Hepatocyte (in vitro differentiated cells): Measurements from ENCODE around the gene GABRQ.
A peak's percentile ranks its signal among the peaks of the same experiment; 100 is the strongest.

ENCODE experiments used
- EZH2 ChIP-seq: fragments of 200-600 bp; sonication (generic); IDR thresholded peaks from 2 replicates; pipeline ENCODE4 v1.6.1; 2016; ENCODE audit warnings: antibody characterized with exemption, mild to moderate bottlenecking, borderline replicate concordance
- EZH2phosphoT487 ChIP-seq: fragments of 200-600 bp; sonication (generic); IDR thresholded peaks from one replicate; pipeline ENCODE4 v1.6.1; 2018; ENCODE audit warnings: antibody characterized with exemption, mild to moderate bottlenecking, low read depth, moderate library complexity; ENCODE audit not compliant: unreplicated experiment, severe bottlenecking
- TF ChIP-seq, protein P1 (sequence below): fragments of 200-600 bp; sonication (generic); IDR thresholded peaks from 2 replicates; pipeline ENCODE4 v1.5.1; 2016; ENCODE audit warnings: antibody characterized with exemption, mild to moderate bottlenecking; ENCODE audit not compliant: poor library complexity

DNA sequence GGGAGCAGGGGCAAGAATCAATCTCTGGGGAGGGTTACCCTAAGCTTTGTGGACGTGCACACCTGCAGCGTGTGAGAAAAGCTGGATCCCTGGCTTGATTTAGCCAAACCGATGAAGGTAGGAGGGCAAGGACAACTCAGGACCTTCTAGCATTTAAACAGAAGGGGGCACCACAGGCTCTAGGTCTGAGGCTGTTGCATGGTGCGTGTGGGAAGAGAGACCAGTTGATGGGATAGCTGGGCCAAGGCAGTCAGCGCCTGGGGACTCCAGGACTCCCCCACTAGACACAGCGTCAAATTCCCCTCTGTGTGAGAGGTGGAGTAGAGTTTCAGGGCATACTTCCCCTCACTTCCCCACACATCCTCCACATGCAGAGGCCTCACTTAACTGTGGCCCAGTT, 4.3 kb downstream of the GABRQ start:
- TF ChIP-seq, protein P1, sequence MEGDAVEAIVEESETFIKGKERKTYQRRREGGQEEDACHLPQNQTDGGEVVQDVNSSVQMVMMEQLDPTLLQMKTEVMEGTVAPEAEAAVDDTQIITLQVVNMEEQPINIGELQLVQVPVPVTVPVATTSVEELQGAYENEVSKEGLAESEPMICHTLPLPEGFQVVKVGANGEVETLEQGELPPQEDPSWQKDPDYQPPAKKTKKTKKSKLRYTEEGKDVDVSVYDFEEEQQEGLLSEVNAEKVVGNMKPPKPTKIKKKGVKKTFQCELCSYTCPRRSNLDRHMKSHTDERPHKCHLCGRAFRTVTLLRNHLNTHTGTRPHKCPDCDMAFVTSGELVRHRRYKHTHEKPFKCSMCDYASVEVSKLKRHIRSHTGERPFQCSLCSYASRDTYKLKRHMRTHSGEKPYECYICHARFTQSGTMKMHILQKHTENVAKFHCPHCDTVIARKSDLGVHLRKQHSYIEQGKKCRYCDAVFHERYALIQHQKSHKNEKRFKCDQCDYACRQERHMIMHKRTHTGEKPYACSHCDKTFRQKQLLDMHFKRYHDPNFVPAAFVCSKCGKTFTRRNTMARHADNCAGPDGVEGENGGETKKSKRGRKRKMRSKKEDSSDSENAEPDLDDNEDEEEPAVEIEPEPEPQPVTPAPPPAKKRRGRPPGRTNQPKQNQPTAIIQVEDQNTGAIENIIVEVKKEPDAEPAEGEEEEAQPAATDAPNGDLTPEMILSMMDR = peak; percentile 15
- TF ChIP-seq EZH2 (no peak), EZH2phosphoT487 (no peak)
